ENCODE data around the gene LDB3. TPM values are rescaled to one million over a fixed set of nuclear protein-coding genes. Genes with fewer than 3 reads are reported as not detected.

The LDB3 gene
- total RNA-seq, 2 experiments from 2014 or later: 0.05 to 0.10 TPM

DNA sequence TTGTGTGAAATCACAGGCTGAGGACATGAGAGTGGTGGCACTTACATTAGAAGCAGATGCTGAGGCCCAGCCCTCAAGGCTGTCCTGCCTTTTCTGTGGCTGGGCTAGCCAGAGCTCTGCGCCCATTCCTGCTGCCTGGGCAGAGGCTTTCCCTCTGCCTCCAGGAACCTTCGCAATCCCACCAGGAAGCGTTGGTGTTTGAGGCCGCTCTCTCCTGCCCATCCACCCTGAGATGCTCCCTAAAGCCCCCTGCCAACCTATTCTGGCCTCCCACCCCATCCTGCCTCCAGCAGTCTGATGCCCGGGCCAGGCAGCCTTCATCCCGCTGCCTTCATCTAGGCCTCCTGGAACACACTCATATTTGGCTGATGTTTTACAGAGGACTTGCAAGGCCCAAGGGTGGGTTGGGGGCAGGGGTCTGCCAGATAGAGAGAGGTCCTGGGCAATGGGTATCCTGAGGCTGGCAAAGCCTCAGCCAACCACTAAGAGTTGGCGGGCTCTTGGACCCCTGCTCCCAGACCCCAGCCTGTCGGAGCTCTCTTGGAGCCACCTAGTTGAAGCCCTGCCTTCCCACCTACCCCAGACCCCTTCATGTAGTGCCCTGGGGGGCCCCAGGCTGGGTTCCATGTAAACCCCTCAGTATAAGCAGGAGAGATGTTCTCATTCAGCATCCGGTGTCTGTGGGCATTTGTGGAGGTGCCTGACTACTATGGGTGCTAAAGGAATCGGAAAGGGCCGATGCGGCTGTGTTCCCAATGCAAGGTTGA lies 32.7 kb downstream of the LDB3 start:
- Mint-ChIP-seq H3K4me1 (no peaks in the 10 kb centered on the region), H3K27me3 (peaks cover 4% of the 10 kb centered on the region), H3K4me3 (no peak overlapping the region), H3K9me3 (no peaks in the 10 kb centered on the region), H3K36me3 (ENCODE audit: low read depth) (no peaks in the 10 kb centered on the region), H3K27ac (no peak overlapping the region)
- no peak for DNase-seq
- CTCF ChIA-PET: interaction anchor here (0.6 kb wide), 1 partner anchor 238 kb away, joined by 5 read pairs; no protein-coding TSS in a partner anchor
- POLR2A ChIA-PET: interaction anchor here (1.2 kb wide), 1 partner anchor 10 kb away, joined by 4 read pairs; no protein-coding TSS in a partner anchor

DNA sequence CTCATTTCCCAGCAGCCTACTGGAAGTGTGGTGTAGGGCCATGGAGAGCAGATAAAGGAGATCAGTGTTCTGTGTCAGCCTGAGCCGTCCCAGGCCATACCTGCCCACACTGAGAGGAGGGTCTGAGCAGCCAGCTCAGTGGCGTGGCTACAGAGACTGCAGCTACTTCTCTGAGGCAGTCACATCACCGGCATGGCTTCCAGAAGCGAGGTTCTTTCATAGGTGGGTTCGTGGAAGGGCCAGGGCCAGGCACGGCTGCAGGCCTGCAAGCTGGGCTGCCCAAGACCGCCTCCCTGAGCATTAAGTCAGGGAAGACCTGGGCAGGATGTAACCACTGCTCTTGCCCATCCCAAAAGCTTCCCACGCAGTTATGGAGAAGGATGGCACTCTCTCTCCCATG lies 34.9 kb downstream of the LDB3 start:
- Mint-ChIP-seq H3K27me3 (no peaks in the 10 kb centered on the region), H3K9me3 (no peaks in the 10 kb centered on the region), H3K4me1 (no peaks in the 10 kb centered on the region), H3K4me3 (no peak overlapping the region), H3K36me3 (ENCODE audit: low read depth) (no peaks in the 10 kb centered on the region), H3K27ac (no peak overlapping the region)
- CTCF ChIA-PET: interaction anchor here (1.6 kb wide), 1 partner anchor 14 kb away, joined by 3 read pairs; no protein-coding TSS in a partner anchor
- no peak for DNase-seq
- POLR2A ChIA-PET: no interaction called here

DNA sequence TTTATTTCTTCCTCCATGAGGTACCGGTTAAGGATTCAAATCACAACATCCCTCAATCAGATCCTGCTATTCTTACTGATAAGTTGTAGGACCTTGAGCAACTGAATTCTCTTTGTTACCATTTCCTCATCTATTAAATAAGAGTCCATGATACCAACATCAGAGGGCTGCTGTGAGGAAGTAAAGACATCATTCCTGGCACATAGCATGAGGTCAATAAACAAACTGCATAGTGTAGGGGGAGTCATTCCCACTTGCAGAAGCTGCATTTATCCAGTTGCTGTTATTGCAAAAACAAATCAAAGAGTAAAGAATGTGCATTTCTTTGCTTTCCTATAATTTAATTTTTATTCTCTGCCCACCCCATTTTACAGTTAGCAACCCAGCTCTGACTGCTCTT lies 36.8 kb downstream of the LDB3 start:
- H3K4me1 Mint-ChIP-seq: peaks cover 2% of the 10 kb centered on the region
- no peak overlapping the region for H3K27ac Mint-ChIP-seq
- H3K27me3 Mint-ChIP-seq: no peaks in the 10 kb centered on the region
- CTCF ChIA-PET: no interaction called here
- no peaks in the 10 kb centered on the region for H3K9me3 Mint-ChIP-seq
- H3K36me3 Mint-ChIP-seq (ENCODE audit: low read depth): no peaks in the 10 kb centered on the region
- POLR2A ChIA-PET: no interaction called here
- DNase-seq: no peak
- no peak overlapping the region for H3K4me3 Mint-ChIP-seq

DNA sequence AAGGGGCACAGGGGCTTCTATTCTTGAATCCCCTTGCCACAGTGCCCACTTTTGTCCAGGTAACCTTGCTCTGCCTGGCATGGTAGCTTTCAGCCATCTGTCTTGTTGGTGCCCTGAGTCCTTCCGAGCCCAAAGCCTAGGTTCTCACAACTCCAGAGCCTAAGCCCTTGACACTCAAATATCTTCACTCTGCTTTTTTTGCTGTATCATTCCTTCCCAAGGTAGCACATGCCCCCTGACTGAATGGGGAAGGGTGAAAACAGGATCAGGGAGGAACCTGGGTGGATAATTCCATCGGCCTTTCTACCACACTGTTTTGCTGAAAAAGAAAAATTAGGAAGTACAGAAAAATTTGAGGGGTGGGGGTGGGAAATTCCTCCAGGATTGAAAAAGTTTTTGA lies 37.6 kb downstream of the LDB3 start:
- ChIA-PET CTCF (interaction anchor here (1.1 kb wide), 1 partner anchor 194 kb away, joined by 3 read pairs; no protein-coding TSS in a partner anchor), POLR2A (no interaction called here)
- H3K4me3 Mint-ChIP-seq: no peak overlapping the region
- H3K27ac Mint-ChIP-seq: no peak overlapping the region
- DNase-seq: no peak
- peaks cover 7% of the 10 kb centered on the region for H3K4me1 Mint-ChIP-seq
- no peaks in the 10 kb centered on the region for H3K9me3 Mint-ChIP-seq
- no peaks in the 10 kb centered on the region for H3K36me3 Mint-ChIP-seq (ENCODE audit: low read depth)
- H3K27me3 Mint-ChIP-seq: no peaks in the 10 kb centered on the region

DNA sequence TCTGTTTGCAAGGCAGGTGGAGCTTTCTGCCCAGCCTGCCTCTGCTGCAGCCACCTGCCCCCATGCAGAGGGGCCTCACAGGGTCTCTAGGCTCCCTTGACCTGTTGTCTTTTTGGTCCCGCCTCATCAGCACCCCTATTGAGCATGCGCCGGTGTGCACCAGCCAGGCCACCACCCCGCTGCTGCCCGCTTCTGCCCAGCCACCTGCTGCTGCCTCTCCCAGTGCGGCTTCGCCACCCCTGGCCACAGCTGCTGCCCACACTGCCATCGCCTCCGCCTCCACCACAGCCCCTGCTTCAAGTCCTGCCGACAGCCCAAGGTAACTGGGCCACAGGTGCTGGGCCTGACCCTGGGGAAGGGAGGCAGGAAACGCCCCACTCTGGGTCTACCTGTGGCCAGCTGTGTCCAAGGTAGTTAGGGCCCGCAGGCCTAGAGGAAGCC lies 38.1 kb downstream of the LDB3 start:
- Mint-ChIP-seq H3K4me1 (peaks cover 9% of the 10 kb centered on the region), H3K27me3 (no peaks in the 10 kb centered on the region), H3K36me3 (ENCODE audit: low read depth) (no peaks in the 10 kb centered on the region), H3K4me3 (no peak overlapping the region), H3K27ac (no peak overlapping the region), H3K9me3 (no peaks in the 10 kb centered on the region)
- ChIA-PET CTCF (interaction anchor here (1.1 kb wide), 1 partner anchor 193 kb away, joined by 3 read pairs; no protein-coding TSS in a partner anchor), POLR2A (no interaction called here)
- no peak for DNase-seq

DNA sequence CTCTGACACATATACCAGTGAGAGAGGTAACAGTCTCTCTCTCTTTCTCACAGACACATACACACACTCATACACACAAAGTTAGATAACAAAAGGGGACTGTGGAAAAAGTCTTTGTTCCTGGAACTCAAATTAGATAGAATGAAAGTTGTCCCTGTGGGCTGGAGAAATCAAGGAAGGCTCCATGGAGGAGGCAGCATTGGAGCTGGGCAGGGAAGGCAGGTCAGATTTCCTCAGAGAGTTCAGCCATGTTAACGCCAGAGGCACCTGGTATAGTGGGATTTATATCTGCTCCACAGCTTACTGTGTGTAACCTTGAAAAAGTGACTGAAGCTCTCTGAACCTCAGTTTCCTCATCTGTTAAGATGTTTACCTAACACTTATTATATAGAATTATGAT lies 38.7 kb downstream of the LDB3 start:
- Mint-ChIP-seq H3K4me3 (no peak overlapping the region), H3K27me3 (no peaks in the 10 kb centered on the region), H3K27ac (no peak overlapping the region), H3K4me1 (peaks cover 11% of the 10 kb centered on the region), H3K36me3 (ENCODE audit: low read depth) (no peaks in the 10 kb centered on the region), H3K9me3 (no peaks in the 10 kb centered on the region)
- no peak for DNase-seq
- POLR2A ChIA-PET: no interaction called here
- CTCF ChIA-PET: no interaction called here

DNA sequence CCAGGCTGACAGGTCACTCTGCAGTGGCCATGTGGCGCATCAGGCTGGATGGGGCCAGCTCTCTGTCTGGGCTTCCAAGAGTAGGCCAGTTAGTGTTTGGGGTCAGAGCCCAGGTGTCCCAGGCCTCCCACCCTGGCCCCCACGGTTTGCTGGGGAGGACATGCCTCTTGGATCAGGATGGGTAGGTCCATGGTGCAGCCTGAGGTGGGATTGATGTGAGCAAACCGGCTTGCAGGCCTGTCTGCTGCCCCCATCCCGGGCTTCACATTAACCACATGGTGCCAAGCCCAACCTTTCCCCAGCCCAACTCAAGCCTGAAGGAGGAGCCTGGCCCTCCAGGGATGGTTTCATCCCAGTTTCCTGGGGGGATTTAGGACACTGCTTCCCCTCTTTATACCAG lies 39.2 kb downstream of the LDB3 start:
- no peaks in the 10 kb centered on the region for H3K27me3 Mint-ChIP-seq
- H3K4me1 Mint-ChIP-seq: peaks cover 15% of the 10 kb centered on the region
- no peaks in the 10 kb centered on the region for H3K9me3 Mint-ChIP-seq
- POLR2A ChIA-PET: interaction anchor here (1.1 kb wide), 1 partner anchor 50 kb away, joined by 3 read pairs; no protein-coding TSS in a partner anchor
- CTCF ChIA-PET: no interaction called here
- H3K36me3 Mint-ChIP-seq (ENCODE audit: low read depth): no peaks in the 10 kb centered on the region
- no peak overlapping the region for H3K27ac Mint-ChIP-seq
- H3K4me3 Mint-ChIP-seq: no peak overlapping the region
- DNase-seq: no peak

DNA sequence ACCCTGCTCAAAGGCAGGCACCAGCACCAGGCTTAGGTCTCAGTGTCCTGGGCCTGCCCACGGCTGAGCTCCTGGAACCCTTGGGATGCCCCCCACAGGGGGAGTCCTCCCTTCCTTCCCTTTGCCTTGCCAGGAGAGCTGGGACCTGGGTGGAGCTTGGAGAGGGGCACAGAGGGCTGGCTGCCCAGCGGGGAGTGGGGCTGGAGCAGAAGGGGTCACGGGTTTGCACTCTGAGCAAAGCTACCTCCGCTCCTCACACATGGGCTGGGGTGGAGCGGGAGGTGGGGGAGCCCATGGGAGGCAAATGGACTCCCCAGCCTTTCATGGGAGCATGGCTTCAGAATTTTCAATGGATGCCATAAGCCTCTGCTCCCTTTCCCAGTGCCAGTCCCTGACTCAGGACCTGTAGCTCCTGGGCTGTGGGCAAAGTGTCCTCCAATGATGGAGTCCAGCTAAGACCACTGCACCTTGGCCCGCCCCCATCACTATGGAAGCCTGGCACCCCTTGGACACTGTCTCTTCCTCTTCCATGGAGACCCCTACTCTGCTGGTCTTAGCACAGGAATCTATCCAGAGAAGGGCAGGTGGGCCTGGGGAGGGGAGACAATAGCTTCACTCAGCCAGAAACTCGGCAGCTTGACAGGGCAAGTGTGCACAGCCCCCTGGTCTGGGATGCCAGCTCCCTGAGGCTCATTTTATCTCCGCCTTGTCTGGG lies 39.9 kb downstream of the LDB3 start:
- POLR2A ChIA-PET: interaction anchor here (1.1 kb wide), 1 partner anchor 50 kb away, joined by 3 read pairs; no protein-coding TSS in a partner anchor
- DNase-seq: no peak
- no peaks in the 10 kb centered on the region for H3K36me3 Mint-ChIP-seq (ENCODE audit: low read depth)
- no peaks in the 10 kb centered on the region for H3K9me3 Mint-ChIP-seq
- H3K4me3 Mint-ChIP-seq: no peak overlapping the region
- peaks cover 15% of the 10 kb centered on the region for H3K4me1 Mint-ChIP-seq
- CTCF ChIA-PET: no interaction called here
- no peaks in the 10 kb centered on the region for H3K27me3 Mint-ChIP-seq
- H3K27ac Mint-ChIP-seq: no peak overlapping the region

DNA sequence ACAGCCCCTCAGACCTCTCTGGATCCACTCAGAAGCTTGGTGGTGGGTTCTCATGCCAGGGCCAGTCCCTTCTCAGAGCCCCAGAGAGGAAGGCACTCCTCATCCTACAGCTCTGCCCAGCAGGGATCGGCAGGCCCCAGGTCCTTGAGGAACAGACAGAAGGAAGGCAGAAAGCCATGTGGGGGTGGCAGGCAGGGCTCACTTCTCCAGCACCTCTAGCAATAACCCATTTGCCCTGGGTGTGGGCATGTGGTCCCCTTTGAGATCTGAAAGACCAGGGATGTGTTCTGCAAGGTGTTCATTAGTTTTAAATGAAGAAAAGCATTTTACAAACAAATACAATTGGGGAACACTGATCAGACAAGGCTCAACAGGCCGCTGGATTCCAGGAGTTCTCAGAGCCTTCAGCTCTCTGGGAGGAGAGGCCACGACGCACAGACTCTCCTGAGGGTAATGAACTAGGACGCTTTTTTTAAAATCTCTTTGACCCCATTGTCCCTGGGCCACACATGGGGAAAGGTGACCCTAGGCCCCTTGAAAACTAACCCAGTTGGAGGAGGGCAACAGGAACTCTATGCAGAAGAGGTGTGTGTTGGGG lies 40.6 kb downstream of the LDB3 start:
- H3K4me1 Mint-ChIP-seq: peaks cover 15% of the 10 kb centered on the region
- no peak overlapping the region for H3K27ac Mint-ChIP-seq
- H3K36me3 Mint-ChIP-seq (ENCODE audit: low read depth): no peaks in the 10 kb centered on the region
- ChIA-PET CTCF (no interaction called here), POLR2A (interaction anchor here (1.1 kb wide), 1 partner anchor 49 kb away, joined by 3 read pairs; no protein-coding TSS in a partner anchor)
- no peaks in the 10 kb centered on the region for H3K27me3 Mint-ChIP-seq
- DNase-seq: no peak
- H3K4me3 Mint-ChIP-seq: no peak overlapping the region
- H3K9me3 Mint-ChIP-seq: no peaks in the 10 kb centered on the region

DNA sequence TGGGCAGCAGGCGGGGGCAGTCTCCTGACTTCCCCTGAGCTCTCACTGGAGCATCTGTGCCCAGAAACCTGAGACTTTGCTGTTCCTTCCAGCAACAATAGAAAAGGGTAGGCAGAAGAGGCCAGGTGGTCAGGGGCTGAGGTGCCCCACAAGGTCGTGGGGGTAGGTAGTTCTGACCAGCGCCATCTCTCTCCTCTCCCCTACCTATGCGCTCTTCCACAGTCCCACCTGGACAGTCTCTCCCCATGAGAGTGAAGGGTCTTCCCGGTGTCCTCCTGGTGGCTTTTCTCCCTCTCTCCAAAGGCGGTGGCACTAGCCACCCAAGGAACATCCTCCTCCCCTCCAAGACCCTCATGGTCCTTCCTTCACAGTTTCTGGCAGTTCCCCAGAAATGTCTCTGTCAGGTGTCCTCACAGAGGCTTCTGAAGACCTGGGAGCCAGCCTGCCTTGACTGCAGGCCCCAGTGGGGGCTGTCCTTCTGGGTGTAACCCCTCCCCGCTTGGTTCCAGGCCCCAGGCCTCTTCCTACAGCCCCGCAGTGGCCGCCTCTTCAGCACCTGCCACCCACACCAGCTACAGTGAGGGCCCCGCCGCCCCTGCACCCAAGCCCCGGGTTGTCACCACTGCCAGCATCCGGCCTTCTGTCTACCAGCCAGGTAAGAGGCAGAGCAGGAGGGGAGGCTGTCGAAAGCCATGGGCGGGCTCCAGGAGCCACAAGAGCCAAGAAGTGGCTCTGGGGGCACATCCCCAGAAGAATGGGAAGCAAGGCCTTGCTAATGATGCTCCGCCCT lies 41.3 kb downstream of the LDB3 start:
- ChIA-PET POLR2A (interaction anchor here (3.7 kb wide), 1 partner anchor 47 kb away, joined by 31 read pairs; the partner anchor contains the start of gene BMPR1A), CTCF (no interaction called here)
- peak overlapping the region; percentile 59 for H3K4me3 Mint-ChIP-seq

DNA sequence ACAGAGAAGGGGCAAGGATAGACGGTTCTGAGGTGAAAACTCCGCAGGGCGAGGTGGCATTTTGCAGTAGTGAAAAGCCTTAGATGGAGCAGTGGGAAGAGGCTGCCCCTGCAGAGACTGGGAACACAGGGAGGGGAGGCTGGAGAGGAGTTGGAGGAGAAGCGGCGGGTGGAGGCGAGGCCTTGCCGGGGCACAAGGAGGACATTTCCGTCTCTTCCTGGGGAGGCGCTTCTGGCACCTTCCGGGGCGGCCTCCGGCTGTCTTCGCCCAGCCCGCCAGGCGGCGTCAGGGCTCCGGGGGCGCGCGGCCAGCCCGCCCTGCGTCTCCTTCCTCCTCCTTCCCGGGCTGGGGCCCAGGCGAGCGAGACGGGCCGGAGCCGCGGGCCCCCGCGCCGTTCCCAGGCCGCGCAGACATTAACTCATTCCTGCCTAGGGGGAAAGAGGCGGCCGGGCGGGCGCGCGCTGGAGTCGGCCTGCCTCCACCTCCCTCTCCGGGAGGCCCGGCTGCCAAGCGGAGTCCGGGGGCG lies 42.7 kb downstream of the LDB3 start:
- peak overlapping the region; percentile 84 for H3K4me3 Mint-ChIP-seq
- peaks cover 15% of the 10 kb centered on the region for H3K4me1 Mint-ChIP-seq
- no peaks in the 10 kb centered on the region for H3K9me3 Mint-ChIP-seq
- peak; percentile 88 for DNase-seq
- no peaks in the 10 kb centered on the region for H3K27me3 Mint-ChIP-seq
- H3K27ac Mint-ChIP-seq: peak overlapping the region; percentile 92
- H3K36me3 Mint-ChIP-seq (ENCODE audit: low read depth): no peaks in the 10 kb centered on the region
- ChIA-PET POLR2A (interaction anchor here (1.0 to 3.7 kb wide), 7 partner anchors 11 to 382 kb away, joined by 3 to 31 read pairs (median 3); partner anchors contain the start of gene BMPR1A), CTCF (interaction anchor here (1.0 to 1.2 kb wide), 2 partner anchors 22 to 189 kb away, joined by 3 to 5 read pairs; no protein-coding TSS in a partner anchor)

More for the DNA sequence above, 41.3 kb downstream of the LDB3 start:
- H3K27me3 Mint-ChIP-seq: no peaks in the 10 kb centered on the region
- DNase-seq: no peak
- H3K9me3 Mint-ChIP-seq: no peaks in the 10 kb centered on the region
- H3K27ac Mint-ChIP-seq: no peak overlapping the region
- no peaks in the 10 kb centered on the region for H3K36me3 Mint-ChIP-seq (ENCODE audit: low read depth)
- H3K4me1 Mint-ChIP-seq: peaks cover 15% of the 10 kb centered on the region
